ENCODE measurements around the gene RHBDF1.
A peak's percentile ranks its signal among the peaks of the same experiment; 100 is the strongest.

Gene RHBDF1

GRCh38 chr16:77807-78443 is 5.5 kb upstream of the RHBDF1 start, which contains the start of gene MPG:
Gene MPG (plus strand): TSS chr16:78225. CDS start chr16:78310, 85 bp downstream.
- ChIA-PET CTCF (interaction anchor here (1.2 to 25.1 kb wide), 5 partner anchors 9 to 104 kb away, joined by 3 to 728 read pairs (median 8); no protein-coding TSS in a partner anchor), POLR2A (interaction anchor here (0.8 kb wide), 1 partner anchor 16 kb away, joined by 3 read pairs; no protein-coding TSS in a partner anchor)
- peak within 1 kb of the TSS; percentile 74 for H3K4me3 ChIP-seq (ENCODE audit: low read depth, low read length)
- no peak for DNase-seq (ENCODE audit: low read depth, low spot score)
- no peak for TF ChIP-seq CTCF (IDR thresholded peaks at IDR 0.05; ENCODE audit: insufficient read depth, low read length, missing control alignments)

DNA sequence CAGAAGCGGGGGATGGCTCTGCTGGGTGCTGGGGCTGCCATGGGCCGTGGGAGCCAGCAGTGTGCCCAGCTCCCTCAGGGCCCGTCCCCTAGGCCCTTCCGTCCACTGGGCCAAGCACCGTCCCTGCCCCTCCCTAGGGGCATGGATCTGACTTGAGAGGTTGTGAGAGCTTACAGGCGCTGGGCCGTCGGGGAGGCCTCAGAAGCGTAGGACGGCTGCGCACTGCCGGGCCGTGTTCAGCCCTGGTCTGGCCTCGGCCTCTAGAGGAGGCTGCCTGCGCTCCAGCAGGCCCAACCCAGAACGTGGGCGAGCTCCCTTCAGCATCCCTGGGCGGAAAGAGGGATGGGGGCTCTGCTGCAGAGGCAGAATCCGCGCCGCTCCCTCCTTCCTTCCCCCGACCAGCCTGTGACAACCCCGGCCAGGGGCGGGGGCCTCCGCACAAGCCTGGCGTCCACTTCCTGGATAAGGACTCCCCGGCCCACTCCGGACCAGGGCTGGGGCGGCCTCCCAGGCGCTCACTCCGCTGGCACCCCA is 4.9 kb upstream of the RHBDF1 start:
- H3K4me3 ChIP-seq (ENCODE audit: low read depth, low read length), result peak overlapping the region; percentile 74
- no peak for TF ChIP-seq CTCF (IDR thresholded peaks at IDR 0.05; ENCODE audit: insufficient read depth, low read length, missing control alignments)
- CTCF ChIA-PET, result interaction anchor here (0.6 to 25.1 kb wide), 6 partner anchors 9 to 309 kb away, joined by 3 to 728 read pairs (median 6); no protein-coding TSS in a partner anchor
- POLR2A ChIA-PET, result interaction anchor here (0.8 kb wide), 1 partner anchor 17 kb away, joined by 3 read pairs; no protein-coding TSS in a partner anchor
- no peak for DNase-seq (ENCODE audit: low read depth, low spot score)

DNA sequence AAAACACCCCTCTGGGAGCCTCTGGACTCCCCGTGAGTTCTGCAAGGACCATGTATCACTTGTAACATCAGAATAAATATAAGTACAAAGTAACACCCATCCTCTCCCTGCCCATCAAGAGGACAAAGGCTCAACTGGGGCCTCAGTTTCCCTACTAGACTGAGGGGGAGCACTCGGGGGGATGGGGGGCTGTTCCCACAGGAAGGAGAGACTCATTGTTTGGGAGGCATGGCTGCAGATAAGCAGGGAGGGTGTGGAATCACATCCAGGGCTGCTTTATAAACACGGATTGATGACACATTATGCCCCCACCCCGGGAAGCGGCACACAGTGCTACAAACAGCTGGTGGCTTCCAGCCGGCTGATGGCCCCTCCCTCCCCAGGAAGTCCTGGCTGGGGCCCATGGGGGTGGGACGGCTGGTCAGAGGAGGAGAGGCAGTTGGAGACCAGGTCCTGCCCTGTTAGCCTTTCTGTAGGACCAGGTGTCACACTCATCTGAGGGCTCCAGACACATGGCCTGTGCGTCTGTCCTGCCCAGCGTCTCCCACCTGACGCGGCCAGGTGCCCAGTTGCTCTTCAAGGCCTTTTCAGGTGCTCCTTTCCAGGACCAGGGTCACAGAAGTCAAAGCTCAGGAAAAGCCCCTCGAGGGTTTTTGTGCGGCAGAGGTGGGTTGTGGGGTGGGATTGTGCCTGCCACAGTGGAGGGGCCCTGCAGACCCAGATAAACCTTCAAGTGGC is 4.3 kb upstream of the RHBDF1 start:
- no peak for DNase-seq (ENCODE audit: low read depth, low spot score)
- CTCF ChIA-PET, result interaction anchor here (0.6 to 25.1 kb wide), 6 partner anchors 8 to 310 kb away, joined by 3 to 728 read pairs (median 6); no protein-coding TSS in a partner anchor
- no peak for TF ChIP-seq CTCF (IDR thresholded peaks at IDR 0.05; ENCODE audit: insufficient read depth, low read length, missing control alignments)
- peak overlapping the region; percentile 74 for H3K4me3 ChIP-seq (ENCODE audit: low read depth, low read length)
- POLR2A ChIA-PET, result interaction anchor here (1.7 kb wide), 1 partner anchor 8 kb away, joined by 10 read pairs; no protein-coding TSS in a partner anchor

DNA sequence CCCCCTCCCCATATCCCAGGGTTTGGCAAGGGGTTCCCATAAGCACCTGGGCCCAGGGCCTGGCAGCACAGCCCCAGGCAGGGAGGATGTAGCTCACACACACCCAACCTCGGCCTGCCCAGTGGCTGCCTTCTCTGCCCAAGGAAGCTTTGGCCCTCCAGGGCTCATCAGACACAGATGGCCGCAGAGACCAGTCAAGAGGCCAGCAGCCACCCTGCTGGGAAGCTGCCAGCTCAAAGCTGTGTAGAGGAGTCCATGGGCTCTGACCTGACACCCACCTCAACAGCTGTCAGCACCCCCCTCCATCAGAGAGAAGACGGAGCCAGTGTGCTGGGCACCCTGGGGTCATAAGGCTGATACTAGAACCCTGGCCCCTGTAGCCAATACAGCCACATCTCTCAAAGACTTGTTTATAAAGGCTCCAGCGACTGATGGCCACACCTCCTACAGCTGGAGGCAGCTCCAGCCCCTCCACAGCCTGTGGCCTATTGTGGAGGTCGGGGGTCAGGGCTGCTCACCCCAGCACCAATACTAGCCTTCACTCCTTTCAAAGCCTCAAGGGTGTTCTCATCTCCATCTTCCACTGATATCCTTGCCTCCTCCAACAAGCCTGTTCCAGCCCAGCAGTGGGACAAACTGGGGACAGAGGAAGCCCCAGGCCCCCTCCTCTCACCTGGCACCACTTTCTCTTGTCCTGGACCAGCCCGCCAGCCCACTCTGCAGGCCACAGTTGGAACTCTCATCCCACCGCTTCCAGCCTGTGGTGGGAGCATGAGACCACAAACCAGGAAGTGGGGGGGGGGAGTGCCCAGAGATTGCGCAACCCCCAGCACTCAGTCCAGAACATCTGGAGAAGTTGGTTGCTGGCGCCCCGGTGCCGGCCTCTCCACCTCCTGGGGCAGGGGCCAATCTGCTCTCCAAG is 3.4 kb upstream of the RHBDF1 start:
- no peak overlapping the region for H3K4me3 ChIP-seq (ENCODE audit: low read depth, low read length)
- TF ChIP-seq CTCF (IDR thresholded peaks at IDR 0.05; ENCODE audit: insufficient read depth, low read length, missing control alignments), result peak; percentile 36
- CTCF ChIA-PET, result interaction anchor here (0.9 to 25.1 kb wide), 5 partner anchors 7 to 41 kb away, joined by 4 to 728 read pairs (median 8); no protein-coding TSS in a partner anchor
- no peak for DNase-seq (ENCODE audit: low read depth, low spot score)
- POLR2A ChIA-PET, result interaction anchor here (1.7 kb wide), 1 partner anchor 9 kb away, joined by 10 read pairs; no protein-coding TSS in a partner anchor

DNA sequence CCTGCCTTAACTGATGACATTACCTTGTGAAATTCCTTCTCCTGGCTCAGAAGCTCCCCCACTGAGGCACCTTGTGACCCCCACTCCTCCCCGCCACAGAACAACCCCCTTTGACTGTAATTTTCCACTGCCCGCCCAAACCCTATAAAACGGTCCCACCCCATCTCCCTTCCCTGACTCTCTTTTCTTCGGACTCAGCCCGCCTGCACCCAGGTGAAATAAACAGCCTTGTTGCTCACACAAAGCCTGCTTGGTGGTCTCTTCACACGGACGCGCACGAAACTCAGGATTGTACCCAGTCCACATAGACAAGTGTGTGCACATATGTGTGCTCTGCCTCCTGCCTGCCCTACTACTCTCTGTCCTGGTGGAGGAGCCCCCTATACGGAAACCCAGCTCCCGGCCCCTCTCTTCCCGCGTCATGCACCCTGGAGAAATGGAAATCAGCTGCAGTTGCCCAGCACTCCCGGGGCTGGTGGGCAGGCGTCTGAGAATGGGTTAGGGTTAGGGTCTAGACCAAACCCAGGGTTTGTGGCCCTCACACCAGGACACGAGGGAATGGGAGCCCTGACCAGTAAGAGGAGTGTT is 2.4 kb upstream of the RHBDF1 start:
- CTCF ChIA-PET, result interaction anchor here (0.9 to 25.1 kb wide), 5 partner anchors 11 to 42 kb away, joined by 4 to 728 read pairs (median 20); no protein-coding TSS in a partner anchor
- POLR2A ChIA-PET, result interaction anchor here (1.2 to 1.7 kb wide), 2 partner anchors 10 kb away, joined by 4 to 10 read pairs; no protein-coding TSS in a partner anchor
- no peak for TF ChIP-seq CTCF (IDR thresholded peaks at IDR 0.05; ENCODE audit: insufficient read depth, low read length, missing control alignments)

More for the DNA sequence above, 2.4 kb upstream of the RHBDF1 start:
- H3K4me3 ChIP-seq (ENCODE audit: low read depth, low read length), result no peak overlapping the region
- no peak for DNase-seq (ENCODE audit: low read depth, low spot score)
